ENCODE results near the gene CNGA3.
"Not testable (repeated sequence)": the region's sequence is repeated elsewhere in the genome, so short reads cannot be mapped to it uniquely, and the experiment has no call there.

The CNGA3 gene

DNA sequence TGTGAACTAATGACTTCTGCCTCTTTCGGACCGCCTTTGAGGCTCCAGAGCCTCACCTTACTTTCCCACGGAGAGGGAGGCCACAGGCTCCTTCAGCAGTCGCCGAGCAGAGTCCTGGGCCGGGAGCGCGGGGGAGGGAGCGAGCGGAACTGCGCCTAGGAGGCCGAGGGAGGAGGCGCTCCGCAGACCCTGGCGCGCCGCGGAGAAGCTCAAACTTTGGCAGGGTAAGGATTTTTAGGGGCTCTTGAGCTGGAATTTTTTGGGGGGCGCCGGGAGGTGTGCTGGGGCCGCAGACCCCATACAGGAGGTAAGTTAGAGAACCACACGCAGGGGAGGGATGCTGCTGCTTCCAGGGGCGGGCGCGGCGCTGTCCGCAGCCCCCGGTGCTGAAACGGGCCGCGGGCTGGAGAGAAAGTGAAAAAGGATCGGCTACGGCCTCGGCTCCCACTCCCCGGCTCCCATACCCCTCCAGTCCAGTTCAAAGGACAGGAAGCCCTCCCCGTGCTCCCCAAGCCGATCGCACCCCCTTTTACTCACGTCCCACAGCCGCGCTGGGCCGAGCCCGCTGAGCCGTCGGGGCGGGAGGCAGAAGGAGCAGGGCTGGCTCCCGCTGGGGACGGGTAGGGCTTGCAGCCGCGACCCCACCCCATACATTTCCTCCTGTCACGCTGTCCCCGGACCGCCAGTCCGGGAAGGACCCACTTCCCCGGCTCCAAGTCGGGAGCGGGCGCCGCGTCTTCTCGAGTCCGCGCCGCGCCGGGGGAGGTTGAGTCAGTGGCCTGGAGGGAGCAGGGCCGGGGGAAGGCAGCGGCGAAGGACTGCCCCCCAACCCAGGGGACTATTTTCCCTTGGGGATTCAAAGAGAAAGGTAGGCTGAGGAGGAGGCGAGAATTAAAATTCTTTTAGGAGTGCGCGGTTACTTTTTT is at the start of gene CNGA3:
TSS of gene CNGA3 (plus strand) at position 146 of the 926 bp plus-strand sequence. CDS start 23,520 bp downstream, outside the sequence.
- no peak for ATAC-seq

DNA sequence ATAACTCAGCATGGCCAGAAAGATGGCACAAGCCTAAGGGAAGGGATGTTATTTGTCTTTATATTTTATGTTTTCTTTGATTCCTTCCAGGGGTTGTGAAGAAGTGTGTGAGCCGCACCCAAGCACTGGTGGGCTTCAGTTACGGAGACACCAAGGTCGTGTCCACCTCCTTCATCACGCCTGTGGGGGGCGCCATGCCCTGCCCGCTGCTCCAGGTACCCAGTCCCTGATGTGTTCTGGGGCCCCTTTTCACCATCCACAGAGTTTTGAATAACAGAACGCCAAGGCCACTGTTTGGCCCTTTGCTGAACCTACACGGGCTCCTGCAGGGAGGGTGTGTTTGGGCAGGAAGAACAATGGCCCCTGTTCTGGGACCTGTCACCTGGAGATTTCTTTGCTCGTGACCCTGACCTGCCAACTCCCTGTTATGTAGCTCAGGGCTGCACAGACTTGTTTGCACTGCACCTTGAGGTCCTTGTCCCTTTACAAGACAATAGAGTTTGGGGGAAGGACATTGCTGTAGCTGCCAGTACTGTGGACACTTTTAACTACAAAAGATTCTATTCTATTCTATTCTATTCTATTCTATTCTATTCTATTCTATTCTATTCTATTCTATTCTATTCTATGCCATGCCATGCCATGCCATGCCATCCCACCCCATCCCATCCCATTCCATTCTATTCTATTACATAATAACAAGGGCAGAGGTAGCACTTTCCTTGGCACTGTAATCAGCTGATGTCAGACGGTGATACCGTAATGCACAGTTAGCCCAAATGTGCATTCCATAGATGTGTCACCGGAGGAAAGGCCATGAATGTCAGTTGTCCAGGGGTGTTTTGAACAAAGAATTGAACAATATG is 48.2 kb upstream of the CNGA3 start:
- no peak for ATAC-seq

DNA sequence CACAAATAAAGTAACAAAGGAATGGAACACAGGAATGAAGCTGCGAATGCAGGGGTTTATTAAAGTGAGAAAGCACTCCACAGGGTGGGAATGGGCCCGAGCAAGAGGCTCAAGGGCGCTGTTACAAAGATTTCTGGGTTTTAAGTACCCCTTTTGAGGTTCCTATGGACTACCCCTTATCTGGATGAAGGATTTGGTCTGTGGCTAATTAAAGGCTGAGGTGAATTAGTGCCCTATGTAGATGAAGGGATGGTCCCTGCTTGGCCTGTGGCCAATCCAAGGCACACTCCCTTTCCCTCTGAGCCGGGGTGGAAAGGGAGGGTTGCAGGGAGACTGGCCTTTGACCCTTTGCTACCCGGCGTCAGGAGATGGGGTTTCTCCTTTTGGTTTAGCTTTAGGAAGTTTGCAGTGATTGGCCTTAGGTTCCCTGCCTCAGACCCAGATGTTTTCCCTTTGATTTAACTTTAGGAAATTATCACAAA is 47.5 kb upstream of the CNGA3 start:
- no peak for ATAC-seq

- no peak for ATAC-seq
These were observed 46.9 kb upstream of the CNGA3 start for GRCh38 chr2:98299211-98299905.

DNA sequence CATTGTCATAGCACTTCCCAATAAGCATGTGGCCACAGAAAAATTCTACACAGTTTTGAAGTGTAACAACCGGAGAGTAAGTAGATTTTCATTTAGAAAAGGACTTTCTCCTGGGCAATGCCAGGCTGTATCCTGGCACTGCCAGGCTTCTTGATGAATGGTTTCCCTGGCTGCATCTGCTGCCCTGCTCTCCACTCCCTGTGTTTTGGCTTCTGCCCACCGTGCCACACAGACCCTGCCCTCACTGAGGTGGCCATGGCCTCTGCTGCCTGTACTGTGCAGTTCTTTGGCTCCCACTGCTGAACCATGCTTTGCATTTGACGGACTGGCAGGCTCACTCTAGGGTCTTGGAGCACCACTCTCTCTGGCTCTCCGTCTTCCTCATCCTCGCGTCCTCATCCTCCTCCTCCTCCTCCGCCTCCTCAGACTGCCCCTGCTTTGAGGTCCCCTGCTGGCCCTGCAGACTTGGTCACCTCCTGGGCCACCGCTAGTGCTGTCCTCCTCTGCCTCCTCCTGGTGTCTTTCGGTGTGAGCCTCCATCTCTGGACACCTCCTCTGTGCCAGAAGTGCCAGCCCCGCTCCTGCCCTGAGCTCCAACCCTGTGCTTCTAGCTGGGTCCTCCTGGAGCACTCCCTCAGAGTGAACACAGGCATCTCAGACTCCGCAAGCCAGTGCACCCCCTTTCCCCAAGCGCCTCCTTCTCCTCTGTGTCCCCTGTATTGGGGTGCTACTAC is 45.9 kb upstream of the CNGA3 start:
- ATAC-seq = peak in 1 of 2 donors; percentile 24

- no peak for ATAC-seq
These were observed 44.8 kb upstream of the CNGA3 start for GRCh38 chr2:98301469-98301868.

GRCh38 chr2:98307131-98307696 is 39.0 kb upstream of the CNGA3 start:
- ATAC-seq = not testable (repeated sequence)

- ATAC-seq = no peak
These were observed 38.2 kb upstream of the CNGA3 start for GRCh38 chr2:98308068-98308467.

GRCh38 chr2:98308532-98308931 is 37.7 kb upstream of the CNGA3 start:
- no peak for ATAC-seq

DNA sequence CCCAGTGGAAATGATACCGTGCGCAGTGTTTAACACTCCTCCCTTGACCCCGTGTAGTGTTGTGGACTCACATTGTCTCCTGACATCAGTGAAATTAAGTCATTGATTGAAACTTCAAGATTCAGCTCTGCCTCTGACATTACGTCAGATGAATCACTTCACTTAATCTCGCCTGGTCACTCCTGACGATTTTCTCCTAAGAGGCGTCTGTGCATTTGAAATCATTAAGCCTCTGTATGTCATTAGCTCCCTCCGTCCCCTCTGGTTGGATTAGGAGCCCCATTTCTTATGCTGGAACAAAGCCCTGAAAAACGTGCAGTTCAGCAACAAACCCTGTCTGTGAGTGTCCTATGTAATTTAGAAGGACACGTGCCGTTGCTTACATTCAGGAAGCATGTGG is 36.7 kb upstream of the CNGA3 start:
- no peak for ATAC-seq

- ATAC-seq = no peak
These were observed 36.2 kb upstream of the CNGA3 start for GRCh38 chr2:98310010-98310409.

GRCh38 chr2:98311090-98311489 is 35.2 kb upstream of the CNGA3 start:
- ATAC-seq = no peak

- no peak for ATAC-seq
These were observed 34.3 kb upstream of the CNGA3 start for GRCh38 chr2:98311771-98312545.

DNA sequence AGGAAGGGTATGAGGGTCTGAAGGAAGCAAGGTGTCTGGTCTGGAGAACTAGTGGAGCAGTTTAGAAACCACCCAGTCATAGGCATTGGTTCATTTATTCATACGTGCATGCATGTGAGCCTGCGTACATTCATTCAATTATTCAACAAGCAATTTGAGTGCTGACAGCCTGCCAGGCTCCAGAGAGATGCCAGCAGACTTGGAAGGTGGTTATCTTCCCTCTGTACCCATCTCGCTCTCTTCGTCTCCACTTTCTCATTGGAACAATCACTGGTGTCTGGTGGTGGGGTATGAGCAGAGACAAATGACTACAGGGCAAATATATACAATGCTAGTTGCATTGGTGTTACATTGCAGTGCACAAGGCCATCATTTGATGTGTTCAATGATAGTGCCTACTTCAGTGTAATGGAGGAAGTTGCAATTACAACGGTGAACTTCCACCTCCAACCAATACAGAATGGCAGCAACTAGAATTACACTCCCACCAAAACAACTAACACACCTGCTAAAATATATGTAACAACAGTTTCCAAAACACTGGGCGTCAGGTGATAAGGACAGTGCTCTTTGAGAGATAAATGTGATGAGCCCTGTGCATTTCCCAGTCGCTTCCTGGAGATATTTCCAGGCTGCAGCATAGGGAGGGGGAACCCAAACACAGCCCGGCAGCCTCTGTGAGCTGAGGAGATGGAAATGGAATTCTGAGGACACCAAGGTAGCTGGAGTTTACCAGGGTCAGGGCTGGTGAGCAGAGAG is 32.6 kb upstream of the CNGA3 start:
- no peak for ATAC-seq

DNA sequence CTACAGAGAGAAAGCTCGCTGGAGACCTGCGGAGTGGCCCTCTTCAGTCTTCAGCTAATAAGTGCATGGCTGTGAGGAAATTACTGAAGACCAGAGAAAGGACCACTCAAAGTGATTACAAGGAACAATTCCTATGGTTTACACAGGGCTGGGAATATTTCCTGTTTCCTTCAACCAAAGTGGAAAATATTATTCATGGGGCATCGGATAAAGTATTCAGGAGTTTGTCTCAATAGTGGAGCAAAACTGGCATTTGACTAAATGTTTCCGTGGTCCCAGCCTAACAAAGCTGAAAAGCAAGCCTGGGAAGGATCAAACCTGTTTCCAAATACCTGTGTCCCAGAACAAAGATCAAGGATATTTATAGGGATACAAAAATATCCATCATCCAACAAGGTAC is 32.0 kb upstream of the CNGA3 start:
- no peak for ATAC-seq

DNA sequence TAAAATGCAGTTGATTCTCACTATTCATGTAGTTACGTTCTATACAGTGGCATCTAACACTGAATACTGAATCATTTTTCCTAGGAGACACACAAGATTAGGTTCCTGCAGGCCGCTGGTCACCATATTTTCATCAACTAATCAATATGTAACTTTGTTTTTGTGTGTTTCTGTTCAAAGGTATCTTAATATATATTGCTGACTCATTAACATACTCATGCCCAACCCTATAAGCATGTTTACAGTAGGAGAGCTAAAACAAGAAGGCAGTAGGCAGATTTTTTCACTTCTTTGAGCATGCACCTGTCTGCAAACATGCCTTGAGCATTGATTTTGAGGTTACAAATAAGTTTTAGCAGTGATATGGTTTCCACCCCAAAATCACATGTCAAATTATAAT is 30.3 kb upstream of the CNGA3 start:
- no peak for ATAC-seq

DNA sequence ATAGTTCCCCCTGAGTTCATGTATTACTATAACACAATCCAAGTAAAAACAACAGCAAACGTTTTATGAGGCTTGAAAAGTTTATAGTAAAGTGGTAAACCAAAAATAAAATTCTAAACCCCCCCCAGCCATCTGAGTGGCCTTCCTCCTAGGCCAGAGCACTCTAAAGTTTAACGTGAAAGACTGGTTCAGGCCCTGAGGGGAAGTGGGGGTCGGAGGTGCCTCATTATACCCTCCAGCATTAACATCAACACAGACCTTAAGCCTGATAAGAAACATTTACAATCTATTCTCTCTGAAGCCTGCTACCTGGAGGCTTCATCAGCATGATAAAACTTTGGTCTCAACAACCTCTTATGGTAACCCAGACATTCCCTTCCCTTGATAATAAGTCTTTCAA is 29.0 kb upstream of the CNGA3 start:
- no peak for ATAC-seq

DNA sequence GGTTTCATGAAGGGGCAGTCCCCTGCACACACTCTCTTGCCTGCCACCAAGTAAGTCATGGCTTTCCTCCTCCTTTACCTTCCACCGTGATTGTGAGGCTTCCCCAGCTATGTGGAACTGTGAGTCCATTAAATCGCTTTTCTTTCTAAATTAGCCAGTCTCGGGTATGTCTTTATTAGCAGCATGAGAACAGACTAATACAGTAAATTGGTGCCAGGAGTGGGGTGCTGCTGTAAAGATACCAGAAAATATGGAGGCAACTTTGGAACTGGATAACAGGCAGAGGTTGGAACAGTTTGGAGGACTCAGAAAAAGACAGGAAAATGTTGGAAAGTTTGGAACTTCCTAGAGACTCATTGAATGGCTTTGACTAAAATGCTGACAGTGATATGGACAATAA is 26.1 kb upstream of the CNGA3 start:
- not testable (repeated sequence) for ATAC-seq

DNA sequence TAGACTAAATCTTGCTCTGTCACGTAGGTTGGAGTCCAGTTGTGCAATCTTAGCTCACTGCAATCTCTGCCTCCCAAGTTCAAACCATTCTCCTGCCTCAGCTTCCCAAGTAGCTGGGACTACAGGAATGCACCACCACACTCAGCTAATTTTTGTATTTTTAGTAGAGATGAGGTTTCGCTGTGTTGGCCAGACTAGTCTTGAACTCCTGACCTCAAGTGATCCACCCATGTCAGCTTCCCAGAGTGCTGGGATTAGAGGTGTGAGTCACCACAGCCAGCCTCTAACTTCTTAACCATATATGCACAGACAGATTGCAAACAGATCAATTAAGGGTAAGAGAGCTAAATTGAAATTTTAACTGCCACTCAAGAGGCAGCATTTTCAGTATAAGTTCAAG is 22.1 kb upstream of the CNGA3 start:
- no peak for ATAC-seq

DNA sequence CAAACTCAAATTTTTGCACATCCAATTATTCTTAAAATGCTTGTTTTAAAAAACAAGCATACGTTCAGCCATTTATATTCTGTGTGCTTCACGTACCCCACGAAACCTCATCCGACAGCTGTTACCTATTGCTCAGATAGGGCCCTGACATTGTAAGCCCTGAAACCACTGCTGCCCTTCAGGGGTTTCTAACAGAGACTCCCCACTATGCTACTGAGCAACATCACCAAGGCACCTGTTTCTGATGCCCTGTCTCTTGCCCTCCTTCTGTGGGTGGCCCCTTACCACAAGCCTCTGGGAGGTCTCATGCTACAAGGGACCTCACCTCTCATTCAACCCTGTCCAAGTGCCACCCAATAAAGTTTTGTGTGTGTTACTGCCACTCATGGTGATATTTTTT is 18.5 kb upstream of the CNGA3 start:
- no peak for ATAC-seq

Measured in activated CD4-positive, CD25-positive, alpha-beta regulatory T cell treated with anti-CD3 and anti-CD28 coated beads, Interleukin-2, amount 50 U/mL, for 24 hours (primary cell).